Transverse colon (tissue), 4 donors: ENCODE results near the gene COL4A1. TPM values are rescaled to one million over a fixed set of nuclear protein-coding genes. Genes with fewer than 3 reads are reported as not detected.
A peak's percentile ranks its signal among the peaks of the same experiment; 100 is the strongest.

Experiments
- DNase-seq: peaks from one replicate; pipeline ENCODE4 v3.0.0-alpha.2; 2019
- H3K27ac ChIP-seq, 4 donors: fragments of 200-600 bp; sonication (generic); 2 replicates each; pipeline ENCODE4 v1.5.1; 2016 to 2018; ENCODE audit warnings: inconsistent platforms in 4 of 4
- H3K27me3 ChIP-seq: fragments of 200-600 bp; sonication (generic); 2 replicates; pipeline ENCODE4 v1.5.1; 2017; ENCODE audit warnings: inconsistent platforms
- H3K36me3 ChIP-seq, 4 donors: fragments of 200-600 bp; sonication (generic); 2 replicates each; pipeline ENCODE4 v1.5.1; 2017 to 2019; ENCODE audit warnings: inconsistent platforms in 4 of 4
- H3K4me1 ChIP-seq, 4 donors: fragments of 200-600 bp; sonication (generic); 2 replicates each; pipeline ENCODE4 v1.5.1; 2017 to 2020; ENCODE audit warnings: inconsistent platforms in 4 of 4
- H3K4me3 ChIP-seq, 4 donors: fragments of 200-600 bp; sonication (generic); 1 replicate in 1 of 4; 2 replicates in 3 of 4; pipeline versions ENCODE4 v1.5.1 to v1.6.1; 2017 to 2019; ENCODE audit warnings: inconsistent platforms in 4 of 4
- H3K9me3 ChIP-seq, 2 donors: fragments of 200-600 bp; sonication (generic); 2 replicates each; pipeline ENCODE4 v1.5.1; 2017 to 2019; ENCODE audit warnings: inconsistent platforms in 2 of 2
- CTCF ChIP-seq, 5 experiments: fragments of 200-600 bp in 3 of 5; fragments of 450-650 bp in 2 of 5; sonication (generic) in 3 of 5; IDR thresholded peaks; 1 replicate in 2 of 5; 2 replicates in 3 of 5; pipeline ENCODE4 v1.5.1; 2016 to 2017; ENCODE audit warnings: antibody characterized with exemption in 5 of 5, inconsistent platforms in 3 of 5, mild to moderate bottlenecking in 2 of 5, moderate library complexity in 1 of 5
- EP300 ChIP-seq: sonication (generic); formaldehyde crosslinking; IDR thresholded peaks from one replicate; pipeline ENCODE4 v1.6.1; 2017; ENCODE audit warnings: antibody characterized with exemption, low read depth
- POLR2A ChIP-seq: fragments of 450-650 bp; IDR thresholded peaks from one replicate; pipeline ENCODE4 v1.6.1; 2016; ENCODE audit warnings: antibody characterized with exemption, mild to moderate bottlenecking, moderate library complexity
- POLR2AphosphoS5 ChIP-seq, 3 donors: sonication (generic); formaldehyde crosslinking; IDR thresholded peaks; one replicate each; pipeline ENCODE4 v1.6.1; 2016; ENCODE audit warnings: antibody characterized with exemption in 3 of 3
- WGBS, 2 donors: methylation state at CpG; one replicate each; pipeline ENCODE4 v1.1.5; 2018; ENCODE audit warnings: low coverage in 1 of 2; 5-methylcytosine and 5-hydroxymethylcytosine counted together
- in situ Hi-C, 4 donors: fragments of 200-750 bp; cut with MboI; loops; one replicate each; pipeline versions ENCODE4 v1.15.0 to v1.15.1; 2017; ENCODE audit warnings: low sequenced_read_pairs in 3 of 4, low pct_ligation_motif_present in 1 of 4, low pct_unique_long_range_greater_than_20kb in 1 of 4
- intact Hi-C: fragments of 100-400 bp; cut with DNase I; formaldehyde crosslinking; loops from one replicate; pipeline ENCODE4 v1.15.1; 2023; ENCODE audit warnings: low total_unique reads
- total RNA-seq, 4 donors: library from RNA; depleted of rRNA; stranded (reverse); fragments of >200 nt; gene quantifications; one replicate each; pipeline ENCODE4 v1.1.0, GENCODE V29; 2016

Gene COL4A1
- total RNA-seq, 4 donors from 2014 or later = 46.4 to 180 (median 99.2) TPM

- peak overlapping the region; percentile 66 to 75 (median 70) for H3K27ac ChIP-seq
- no peaks in the 10 kb centered on the region for H3K9me3 ChIP-seq
- peaks cover 0 to 16% (median 4%) of the 10 kb centered on the region in 4 donors for H3K4me1 ChIP-seq
- peaks cover 7% of the 10 kb centered on the region for H3K27me3 ChIP-seq
- in situ Hi-C loops (no loop called here), intact Hi-C loops (no loop called here)
- H3K4me3 ChIP-seq = no peak overlapping the region
- no peak for DNase-seq
- no peaks in the 10 kb centered on the region for H3K36me3 ChIP-seq
- WGBS, 2 donors = 48% methylated on average over 12 of the region's 12 CpGs; no CpG with 5 or more reads in 1 of the 2 donors
- TF ChIP-seq EP300 = no peak
- peak; percentile 15 to 39 (median 20) for TF ChIP-seq POLR2AphosphoS5 (IDR thresholded peaks at IDR 0.05)
- TF ChIP-seq CTCF (IDR thresholded peaks at IDR 0.05) = no peak
- TF ChIP-seq POLR2A = no peak
These were observed 180.5 kb downstream of the COL4A1 start for GRCh38 chr13:110126391-110126961.

GRCh38 chr13:110125613-110126272 is 181.2 kb downstream of the COL4A1 start:
- WGBS, 2 donors = 90 to 91% methylated on average over 2 to 10 of the region's 10 CpGs
- no peaks in the 10 kb centered on the region for H3K9me3 ChIP-seq
- intact Hi-C loops (no loop called here), in situ Hi-C loops (no loop called here)
- peaks cover 0 to 16% (median 4%) of the 10 kb centered on the region in 4 donors for H3K4me1 ChIP-seq
- H3K36me3 ChIP-seq = no peaks in the 10 kb centered on the region
- H3K27ac ChIP-seq = peak overlapping the region; percentile 66 to 75 (median 70)
- H3K4me3 ChIP-seq = no peak overlapping the region
- peaks cover 7% of the 10 kb centered on the region for H3K27me3 ChIP-seq
- TF ChIP-seq CTCF (IDR thresholded peaks at IDR 0.05) = no peak
- no peak for TF ChIP-seq POLR2A
- no peak for TF ChIP-seq POLR2AphosphoS5 (IDR thresholded peaks at IDR 0.05)
- TF ChIP-seq EP300 = no peak
- no peak for DNase-seq

- peaks cover 7% of the 10 kb centered on the region for H3K27me3 ChIP-seq
- no peak overlapping the region for H3K27ac ChIP-seq
- in situ Hi-C loops = no loop called here
- DNase-seq = no peak
- intact Hi-C loops = no loop called here
- 85% methylated on average over 10 of the region's 10 CpGs; no CpG with 5 or more reads in 1 of the 2 donors for WGBS, 2 donors
- no peak for TF ChIP-seq EP300
- no peak for TF ChIP-seq CTCF (IDR thresholded peaks at IDR 0.05)
- no peak for TF ChIP-seq POLR2A
- TF ChIP-seq POLR2AphosphoS5 (IDR thresholded peaks at IDR 0.05) = no peak
- no peak overlapping the region for H3K4me3 ChIP-seq
- peaks cover 0 to 16% (median 4%) of the 10 kb centered on the region in 4 donors for H3K4me1 ChIP-seq
- no peaks in the 10 kb centered on the region for H3K9me3 ChIP-seq
- no peaks in the 10 kb centered on the region for H3K36me3 ChIP-seq
These were observed 181.8 kb downstream of the COL4A1 start for GRCh38 chr13:110125157-110125556.

GRCh38 chr13:110124201-110124940 is 182.6 kb downstream of the COL4A1 start:
- Histone ChIP-seq H3K9me3 (no peaks in the 10 kb centered on the region), H3K4me3 (no peak overlapping the region), H3K27ac (no peak overlapping the region), H3K27me3 (peaks cover 12% of the 10 kb centered on the region), H3K36me3 (no peaks in the 10 kb centered on the region), H3K4me1 (peaks cover 0 to 16% (median 4%) of the 10 kb centered on the region in 4 donors)
- WGBS, 2 donors = 78 to 82% methylated on average over 5 to 14 of the region's 14 CpGs
- intact Hi-C loops (no loop called here), in situ Hi-C loops (loop anchor here (25.0 kb wide), 5 partner anchors 337 to 1162 kb away; partner anchors contain the start of gene IRS2 (in 2 of the 4))
- no peak for DNase-seq
- TF ChIP-seq POLR2A = no peak
- no peak for TF ChIP-seq POLR2AphosphoS5 (IDR thresholded peaks at IDR 0.05)
- TF ChIP-seq EP300 = no peak
- TF ChIP-seq CTCF (IDR thresholded peaks at IDR 0.05) = no peak
